Measurements from ENCODE around the gene ICAM1. TPM values are rescaled to one million over a fixed set of nuclear protein-coding genes. Genes with fewer than 3 reads are reported as not detected.

The ICAM1 gene
- total and polyA plus RNA-seq, 10 of the 15 experiments (the other 5 are each of a cell fraction or from before 2014, with no cell fraction given) = 7.6 to 115 (median 60.2) TPM

GRCh38 chr19:10269333-10270179 lies 1.4 kb upstream of the ICAM1 start (continued):
- TF ChIP-seq TCF7 (IDR thresholded peaks at IDR 0.05; ENCODE audit: borderline replicate concordance) (no peak), BACH1 (IDR thresholded peaks at IDR 0.05; ENCODE audit: borderline replicate concordance) (0 out of 2 replicates have a peak, but pooled peaks have one; percentile 59), ZBTB11 (CRISPR knock-in tag; IDR thresholded peaks at IDR 0.05) (no peak), CEBPB (IDR thresholded peaks at IDR 0.05; ENCODE audit: borderline replicate concordance in 1 of 2, low read depth in 2 of 2, low read length in 2 of 2) (no peak), TARDBP (IDR thresholded peaks at IDR 0.05; ENCODE audit: borderline replicate concordance) (peak; percentile 24; the same call in 1 of the 2 replicates), EP300 (IDR thresholded peaks at IDR 0.05; ENCODE audit: borderline replicate concordance in 1 of 2, control insufficient read depth in 1 of 2, low read depth in 2 of 2, low read length in 2 of 2) (no peak), TAF1 (IDR thresholded peaks at IDR 0.05; ENCODE audit: borderline replicate concordance, low read depth, low read length) (peak; percentile 16; the same call in 1 of the 2 replicates), BMI1 (IDR thresholded peaks at IDR 0.05; ENCODE audit: borderline replicate concordance) (peak; percentile 18; the same call in 1 of the 2 replicates), CREB1 (IDR thresholded peaks at IDR 0.05; ENCODE audit: low read depth) (0 out of 2 replicates have a peak, but pooled peaks have one; percentile 16)
- TF ChIP-seq, protein P1, sequence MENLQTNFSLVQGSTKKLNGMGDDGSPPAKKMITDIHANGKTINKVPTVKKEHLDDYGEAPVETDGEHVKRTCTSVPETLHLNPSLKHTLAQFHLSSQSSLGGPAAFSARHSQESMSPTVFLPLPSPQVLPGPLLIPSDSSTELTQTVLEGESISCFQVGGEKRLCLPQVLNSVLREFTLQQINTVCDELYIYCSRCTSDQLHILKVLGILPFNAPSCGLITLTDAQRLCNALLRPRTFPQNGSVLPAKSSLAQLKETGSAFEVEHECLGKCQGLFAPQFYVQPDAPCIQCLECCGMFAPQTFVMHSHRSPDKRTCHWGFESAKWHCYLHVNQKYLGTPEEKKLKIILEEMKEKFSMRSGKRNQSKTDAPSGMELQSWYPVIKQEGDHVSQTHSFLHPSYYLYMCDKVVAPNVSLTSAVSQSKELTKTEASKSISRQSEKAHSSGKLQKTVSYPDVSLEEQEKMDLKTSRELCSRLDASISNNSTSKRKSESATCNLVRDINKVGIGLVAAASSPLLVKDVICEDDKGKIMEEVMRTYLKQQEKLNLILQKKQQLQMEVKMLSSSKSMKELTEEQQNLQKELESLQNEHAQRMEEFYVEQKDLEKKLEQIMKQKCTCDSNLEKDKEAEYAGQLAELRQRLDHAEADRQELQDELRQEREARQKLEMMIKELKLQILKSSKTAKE (IDR thresholded peaks at IDR 0.05; ENCODE audit: low read depth, poor library complexity, severe bottlenecking) = peak; percentile 72
- TF ChIP-seq, protein P2, sequence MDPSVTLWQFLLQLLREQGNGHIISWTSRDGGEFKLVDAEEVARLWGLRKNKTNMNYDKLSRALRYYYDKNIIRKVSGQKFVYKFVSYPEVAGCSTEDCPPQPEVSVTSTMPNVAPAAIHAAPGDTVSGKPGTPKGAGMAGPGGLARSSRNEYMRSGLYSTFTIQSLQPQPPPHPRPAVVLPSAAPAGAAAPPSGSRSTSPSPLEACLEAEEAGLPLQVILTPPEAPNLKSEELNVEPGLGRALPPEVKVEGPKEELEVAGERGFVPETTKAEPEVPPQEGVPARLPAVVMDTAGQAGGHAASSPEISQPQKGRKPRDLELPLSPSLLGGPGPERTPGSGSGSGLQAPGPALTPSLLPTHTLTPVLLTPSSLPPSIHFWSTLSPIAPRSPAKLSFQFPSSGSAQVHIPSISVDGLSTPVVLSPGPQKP (IDR thresholded peaks at IDR 0.05; ENCODE audit: low read depth, low read length) = no peak

Data from GM12878 (cell line).